Activated CD4-positive, alpha-beta T cell treated with anti-CD3 and anti-CD28 coated beads, Interleukin-2, Interleukin-4, amounts not matched to agents 100 ng/mL and 50 ng/mL, durations not matched to agents 16 hours and 8 hours (primary cell): ENCODE results near the gene MAD1L1.
"Not testable (repeated sequence)": the region's sequence is repeated elsewhere in the genome, so short reads cannot be mapped to it uniquely, and the experiment has no call there.

Source experiments
- DNase-seq: peaks from one replicate; pipeline ENCODE4 v3.0.0-alpha.2; 2020; ENCODE audit warnings: low spot score

Gene MAD1L1

GRCh38 chr7:1851721-1852516 is 380.8 kb downstream of the MAD1L1 start:
- DNase-seq = no peak

GRCh38 chr7:1850976-1851571 is 381.7 kb downstream of the MAD1L1 start:
- no peak for DNase-seq

GRCh38 chr7:1850111-1850975 is 382.4 kb downstream of the MAD1L1 start:
- no peak for DNase-seq

- no peak for DNase-seq
Measured at GRCh38 chr7:1849351-1850041, 383.2 kb downstream of the MAD1L1 start.

- no peak for DNase-seq
Measured at GRCh38 chr7:1848911-1849311, 383.8 kb downstream of the MAD1L1 start.

- DNase-seq = no peak
Measured at GRCh38 chr7:1848013-1848640, 384.6 kb downstream of the MAD1L1 start.

- no peak for DNase-seq
Measured at GRCh38 chr7:1847260-1848001, 385.3 kb downstream of the MAD1L1 start.

- DNase-seq = no peak
Measured at GRCh38 chr7:1846331-1847065, 386.2 kb downstream of the MAD1L1 start.

GRCh38 chr7:1845536-1846311 is 387.0 kb downstream of the MAD1L1 start:
- no peak for DNase-seq

- DNase-seq = no peak
Measured at GRCh38 chr7:1844951-1845390, 387.8 kb downstream of the MAD1L1 start.

- no peak for DNase-seq
Measured at GRCh38 chr7:1844336-1844950, 388.3 kb downstream of the MAD1L1 start.

- DNase-seq = no peak
Measured at GRCh38 chr7:1843921-1844335, 388.8 kb downstream of the MAD1L1 start.

- DNase-seq = no peak
Measured at GRCh38 chr7:1843271-1843861, 389.4 kb downstream of the MAD1L1 start.

GRCh38 chr7:1842321-1843221 is 390.2 kb downstream of the MAD1L1 start:
- no peak for DNase-seq

- DNase-seq = not testable (repeated sequence)
Measured at GRCh38 chr7:1841286-1842021, 391.3 kb downstream of the MAD1L1 start.

- DNase-seq = not testable (repeated sequence)
Measured at GRCh38 chr7:1840744-1841143, 392.0 kb downstream of the MAD1L1 start.

- no peak for DNase-seq
Measured at GRCh38 chr7:1839701-1840100, 393.0 kb downstream of the MAD1L1 start.
